ENCODE results near the gene FAM222A.

- TF ChIP-seq CTCF (IDR thresholded peaks at IDR 0.05) (no peak), POLR2AphosphoS5 (IDR thresholded peaks at IDR 0.05) (no peak), POLR2A (IDR thresholded peaks at IDR 0.05) (no peak), EP300 (IDR thresholded peaks at IDR 0.05) (no peak)
Measured at GRCh38 chr12:109714913-109715244, 1.3 kb downstream of the FAM222A start.
